PC-9 (cell line): ENCODE data around the gene QSER1. TPM values are rescaled to one million over a fixed set of nuclear protein-coding genes. Genes with fewer than 3 reads are reported as not detected.

Source experiments
- BruUV-seq: library from RNA; stranded (reverse); fragments of 400-500 nt; replicated peaks from 2 replicates; lab custom pipeline; 2021; lab: Mats Ljungman, UMichigan
- CTCF ChIA-PET: fragments of 300-600 bp; sonication (Branson Sonifier 250); formaldehyde crosslinking; loops from one replicate; lab custom pipeline; 2022; ENCODE audit warnings: antibody characterized with exemption; lab: Charles Lee
- POLR2A ChIA-PET: fragments of 300-600 bp; sonication (Branson Sonifier 250); formaldehyde crosslinking; loops from one replicate; lab custom pipeline; 2022; ENCODE audit warnings: antibody characterized with exemption; ENCODE audit not compliant: unreplicated experiment; lab: Charles Lee
- DNase-seq, 2 experiments: peaks; one replicate each; pipeline versions ENCODE4 v3.0.0 to v3.0.0-alpha.2; 2015 to 2022; ENCODE audit warnings: mixed read lengths in 1 of 2
- H2AFZ ChIP-seq: fragments of 200-600 bp; sonication (generic); 2 replicates; pipeline ENCODE4 v1.8.1; 2017; ENCODE audit warnings: antibody characterized with exemption
- H3F3A ChIP-seq: fragments of 200-600 bp; sonication (generic); 2 replicates; pipeline ENCODE4 v1.8.1; 2017; ENCODE audit warnings: antibody characterized with exemption, mild to moderate bottlenecking, low read depth; ENCODE audit not compliant: insufficient read depth
- H3K27ac ChIP-seq: fragments of 200-600 bp; sonication (generic); 2 replicates; pipeline ENCODE4 v1.6.1; 2016; ENCODE audit warnings: mixed run types
- H3K27me3 ChIP-seq: fragments of 200-600 bp; sonication (generic); 2 replicates; pipeline ENCODE4 v1.6.1; 2016; ENCODE audit warnings: low read depth, mixed run types; ENCODE audit not compliant: insufficient read depth
- H3K36me3 ChIP-seq: fragments of 200-600 bp; sonication (generic); 2 replicates; pipeline ENCODE4 v1.6.1; 2016; ENCODE audit warnings: low read depth, mixed run types
- H3K4me1 ChIP-seq: fragments of 200-600 bp; sonication (generic); replicated peaks from 2 replicates; pipeline ENCODE4 v1.6.1; 2016; ENCODE audit warnings: mixed run types; ENCODE audit not compliant: insufficient read depth
- H3K4me2 ChIP-seq: fragments of 200-600 bp; sonication (generic); 2 replicates; pipeline ENCODE4 v1.6.1; 2017; ENCODE audit warnings: mixed run types
- H3K4me3 ChIP-seq: fragments of 200-600 bp; sonication (generic); 2 replicates; pipeline ENCODE4 v1.6.1; 2016; ENCODE audit warnings: mixed run types
- H3K79me2 ChIP-seq: fragments of 200-600 bp; sonication (generic); 2 replicates; pipeline ENCODE4 v1.6.1; 2017; ENCODE audit warnings: low read depth, mixed run types
- H3K9me2 ChIP-seq: fragments of 200-600 bp; sonication (generic); 2 replicates; pipeline ENCODE4 v1.8.1; 2017; ENCODE audit warnings: mild to moderate bottlenecking; ENCODE audit not compliant: insufficient read depth
- H3K9me3 ChIP-seq: fragments of 200-600 bp; sonication (generic); 2 replicates; pipeline ENCODE4 v1.8.1; 2016; ENCODE audit warnings: low read depth; ENCODE audit not compliant: insufficient read depth
- H4K20me1 ChIP-seq: fragments of 200-600 bp; sonication (generic); 2 replicates; pipeline ENCODE4 v1.8.1; 2017; ENCODE audit not compliant: insufficient read depth
- EZH2 ChIP-seq: fragments of 200-600 bp; sonication (generic); IDR thresholded peaks from 2 replicates; pipeline ENCODE4 v1.8.0; 2017; ENCODE audit warnings: antibody characterized with exemption, low read depth
- intact Hi-C: fragments of 100-400 bp; cut with micrococcal nuclease; formaldehyde crosslinking; loops from one replicate; pipeline ENCODE4 v1.10.0; 2022; ENCODE audit not compliant: unreplicated experiment
- total RNA-seq: library from RNA; stranded (reverse); gene quantifications from 2 replicates; pipeline ENCODE4 v1.2.3, GENCODE V29; 2021
- TF ChIP-seq, protein P1 (sequence below): fragments of 200-600 bp; sonication (generic); conservative IDR thresholded peaks from 2 replicates; pipeline ENCODE4 v1.6.1; 2017; ENCODE audit warnings: mixed run types, antibody characterized with exemption, mild to moderate bottlenecking, moderate library complexity

The QSER1 gene
- total RNA-seq, 1 experiment from 2014 or later = 60.2 TPM

DNA sequence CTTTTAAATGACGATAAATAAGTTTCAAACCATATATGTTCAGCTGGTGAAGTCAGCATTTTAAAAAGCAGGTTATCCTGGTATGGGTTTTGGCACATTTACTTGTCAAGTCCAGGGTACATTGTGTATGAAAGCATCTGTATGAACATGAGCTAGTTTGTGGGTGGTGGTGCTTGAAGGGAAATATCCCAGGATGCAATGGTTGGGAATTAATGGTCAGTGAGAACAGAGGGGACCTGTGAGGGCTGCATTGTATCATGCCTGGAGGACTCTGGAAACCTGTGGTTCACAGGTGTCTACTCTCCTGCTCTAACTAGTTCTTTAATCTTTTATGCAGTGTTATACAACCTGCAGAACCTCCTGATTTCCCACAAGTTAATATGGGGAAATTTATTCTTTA, 128.9 kb downstream of the QSER1 start:
- Histone ChIP-seq H3K4me1 (0 out of 2 replicates have a peak, but pooled peaks cover under 1% of the 10 kb centered on the region), H3K4me2 (no peak overlapping the region), H3K79me2 (no peaks in the 10 kb centered on the region), H2AFZ (no peak overlapping the region), H3K36me3 (no peaks in the 10 kb centered on the region), H3K4me3 (no peak overlapping the region), H3K9me2 (no peaks in the 10 kb centered on the region), H3F3A (0 out of 2 replicates have a peak, but pooled peaks cover 2% of the 10 kb centered on the region), H3K9me3 (no peaks in the 10 kb centered on the region), H3K27me3 (peaks cover under 1% of the 10 kb centered on the region; the same call in 1 of the 2 replicates), H4K20me1 (no peaks in the 10 kb centered on the region), H3K27ac (no peak overlapping the region)
- BruUV-seq = no TSS peak
- ChIA-PET CTCF (interaction anchor here (0.6 kb wide), 1 partner anchor 12 kb away, joined by 3 read pairs; no protein-coding TSS in a partner anchor), POLR2A (no interaction called here)
- intact Hi-C loops = no loop called here
- no peak for DNase-seq
- no peak for TF ChIP-seq EZH2
- TF ChIP-seq, protein P1, sequence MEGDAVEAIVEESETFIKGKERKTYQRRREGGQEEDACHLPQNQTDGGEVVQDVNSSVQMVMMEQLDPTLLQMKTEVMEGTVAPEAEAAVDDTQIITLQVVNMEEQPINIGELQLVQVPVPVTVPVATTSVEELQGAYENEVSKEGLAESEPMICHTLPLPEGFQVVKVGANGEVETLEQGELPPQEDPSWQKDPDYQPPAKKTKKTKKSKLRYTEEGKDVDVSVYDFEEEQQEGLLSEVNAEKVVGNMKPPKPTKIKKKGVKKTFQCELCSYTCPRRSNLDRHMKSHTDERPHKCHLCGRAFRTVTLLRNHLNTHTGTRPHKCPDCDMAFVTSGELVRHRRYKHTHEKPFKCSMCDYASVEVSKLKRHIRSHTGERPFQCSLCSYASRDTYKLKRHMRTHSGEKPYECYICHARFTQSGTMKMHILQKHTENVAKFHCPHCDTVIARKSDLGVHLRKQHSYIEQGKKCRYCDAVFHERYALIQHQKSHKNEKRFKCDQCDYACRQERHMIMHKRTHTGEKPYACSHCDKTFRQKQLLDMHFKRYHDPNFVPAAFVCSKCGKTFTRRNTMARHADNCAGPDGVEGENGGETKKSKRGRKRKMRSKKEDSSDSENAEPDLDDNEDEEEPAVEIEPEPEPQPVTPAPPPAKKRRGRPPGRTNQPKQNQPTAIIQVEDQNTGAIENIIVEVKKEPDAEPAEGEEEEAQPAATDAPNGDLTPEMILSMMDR = no peak

DNA sequence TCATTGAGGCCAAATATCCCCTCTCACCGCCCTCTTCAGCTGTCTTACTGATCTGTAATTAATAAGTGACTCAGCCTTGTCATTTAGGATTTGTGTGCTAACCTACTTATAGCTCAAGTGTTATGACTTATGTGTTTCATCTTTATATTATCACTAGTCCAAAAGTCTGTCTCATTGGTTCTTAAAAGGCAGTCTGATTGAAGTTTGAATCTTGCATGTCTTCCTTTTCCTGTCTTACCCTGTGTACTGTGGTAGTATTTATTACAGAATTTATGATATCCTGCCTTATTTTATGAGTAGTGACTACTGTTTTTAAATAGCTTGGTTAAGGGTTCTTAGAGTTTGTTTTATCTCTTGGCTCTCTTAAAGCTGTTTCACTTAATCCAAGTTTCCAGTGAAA, 129.3 kb downstream of the QSER1 start:
- Histone ChIP-seq H3K4me3 (no peak overlapping the region), H3K27me3 (no peaks in the 10 kb centered on the region), H3K27ac (no peak overlapping the region), H3K79me2 (no peaks in the 10 kb centered on the region), H3K9me2 (no peaks in the 10 kb centered on the region), H2AFZ (no peak overlapping the region), H4K20me1 (no peaks in the 10 kb centered on the region), H3K4me2 (no peak overlapping the region), H3K36me3 (no peaks in the 10 kb centered on the region), H3K4me1 (no peaks in the 10 kb centered on the region), H3F3A (no peaks in the 10 kb centered on the region), H3K9me3 (no peaks in the 10 kb centered on the region)
- POLR2A ChIA-PET = no interaction called here
- CTCF ChIA-PET = no interaction called here
- intact Hi-C loops = no loop called here
- TF ChIP-seq, protein P1 = no peak
- TF ChIP-seq EZH2 = no peak
- no TSS peak for BruUV-seq
- no peak for DNase-seq

DNA sequence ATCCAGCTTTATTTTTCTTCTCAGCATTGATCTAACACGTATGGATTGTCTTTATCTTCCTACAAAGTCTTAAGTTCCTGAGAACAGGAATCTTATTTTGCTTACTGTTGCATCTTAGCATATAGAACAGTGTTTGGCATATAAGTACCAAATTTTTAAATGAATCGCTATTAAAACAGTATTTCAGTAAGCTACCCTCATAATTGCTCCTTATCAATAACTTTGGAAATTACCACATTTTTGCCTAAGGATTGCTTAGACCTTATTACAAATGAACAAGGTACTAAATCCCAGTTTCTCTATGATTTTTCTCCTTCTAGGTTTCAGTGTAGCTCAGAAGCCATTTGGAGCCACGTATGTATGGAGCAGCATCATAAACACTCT, 132.7 kb downstream of the QSER1 start:
- ChIA-PET CTCF (interaction anchor here (0.7 kb wide), 1 partner anchor 562 kb away, joined by 3 read pairs; no protein-coding TSS in a partner anchor), POLR2A (no interaction called here)
- Histone ChIP-seq H3K4me1 (no peaks in the 10 kb centered on the region), H3K4me2 (no peak overlapping the region), H3K79me2 (no peaks in the 10 kb centered on the region), H4K20me1 (no peaks in the 10 kb centered on the region), H3F3A (no peaks in the 10 kb centered on the region), H3K36me3 (no peaks in the 10 kb centered on the region), H2AFZ (no peak overlapping the region), H3K9me2 (no peaks in the 10 kb centered on the region), H3K27me3 (no peaks in the 10 kb centered on the region), H3K27ac (no peak overlapping the region), H3K4me3 (no peak overlapping the region), H3K9me3 (no peaks in the 10 kb centered on the region)
- DNase-seq = no peak
- no TSS peak for BruUV-seq
- TF ChIP-seq, protein P1 = no peak
- TF ChIP-seq EZH2 = no peak
- intact Hi-C loops = no loop called here
